Psoas muscle (tissue), 8 donors: ENCODE results near the gene CACNA1D. TPM values are rescaled to one million over a fixed set of nuclear protein-coding genes. Genes with fewer than 3 reads are reported as not detected.

ENCODE experiments used
- ATAC-seq, 4 donors: fragments of 200-7000 bp; cut with Tn5 transposase; one replicate each; pipeline ENCODE4 v1.9.1; 2020; ENCODE audit warnings: moderate library complexity in 3 of 4, mild to moderate bottlenecking in 2 of 4
- DNase-seq, 2 donors: peaks; one replicate each; pipeline ENCODE4 v3.0.0-alpha.2; 2020
- H3K27ac ChIP-seq: fragments of 200-600 bp; one replicate; pipeline ENCODE4 v1.8.0; 2022
- H3K27me3 ChIP-seq, 3 donors: fragments of 200-600 bp in 1 of 3; one replicate each; pipeline versions ENCODE4 v1.6.1 to v1.8.0; 2013 to 2022; ENCODE audit warnings: low read length in 2 of 3, mild to moderate bottlenecking in 2 of 3, moderate library complexity in 1 of 3; ENCODE audit not compliant: insufficient read depth in 3 of 3
- H3K36me3 ChIP-seq, 2 donors: fragments of 200-600 bp in 1 of 2; one replicate each; pipeline versions ENCODE4 v1.6.1 to v1.8.0; 2013 to 2022; ENCODE audit warnings: low read depth in 1 of 2, mild to moderate bottlenecking in 1 of 2, moderate library complexity in 1 of 2; ENCODE audit not compliant: insufficient read depth in 1 of 2
- H3K4me1 ChIP-seq: fragments of 200-600 bp; one replicate; pipeline ENCODE4 v1.8.0; 2022
- H3K4me3 ChIP-seq: fragments of 200-600 bp; one replicate; pipeline ENCODE4 v1.8.0; 2022; ENCODE audit warnings: mild to moderate bottlenecking
- H3K9me3 ChIP-seq: fragments of 200-600 bp; one replicate; pipeline ENCODE4 v1.8.0; 2022
- CTCF ChIP-seq: fragments of 200-600 bp; IDR thresholded peaks from one replicate; pipeline ENCODE4 v1.8.0; 2022; ENCODE audit warnings: antibody characterized with exemption
- WGBS, 3 donors: extraction: QIAGEN DNeasy Blood & Tissue Kit; methylation state at CpG; one replicate each; pipeline versions ENCODE4 v1.1.6 to v1.1.7; 2013; 5-methylcytosine and 5-hydroxymethylcytosine counted together
- intact Hi-C, 2 donors: fragments of 100-400 bp; cut with DNase I; formaldehyde crosslinking; loops; one replicate each; pipeline versions ENCODE4 v1.11.0 to v1.14.2; 2022
- polyA plus RNA-seq, 3 donors: library from polyadenylated mRNA; stranded (reverse); fragments of 200-250 nt; gene quantifications; one replicate each; pipeline ENCODE4 v1.2.3, GENCODE V29; 2013
- total RNA-seq, 4 donors: library from RNA; stranded (reverse); fragmentation: NEBNext Ultra II Directional in 2 of 4; extraction: Animal tissue kit (Norgen Biotek cat#: 25700) in 2 of 4; gene quantifications; one replicate each; pipeline versions ENCODE4 v1.2.1 to v1.2.4, GENCODE V29; 2021 to 2023
- donor health status: healthy with polysubstance abuse.
- donor health status: DM: no; HTN: no; CAD: no; lungs with moderate emphysema.
- donor health status: Bipolar disorder and iron deficiency.
- donor health status: healthy.
- donor health status: DM: yes; HTN: yes; CAD: no.
- donor health status: DM: no; HTN: no; CAD: no.
- donor health status: DM: no; HTN: no; CAD: no.
- donor health status: DM: yes; HTN: yes; CAD: no.

Gene CACNA1D
- total and polyA plus RNA-seq, 7 donors: 0.05 to 0.82 (median 0.28) TPM; not detected in 2

- 51 to 64% (median 59%) methylated on average over 4 of the region's 4 CpGs for WGBS, 3 donors
- no peak for ATAC-seq
These were observed 102.9 kb downstream of the CACNA1D start for GRCh38 chr3:53597136-53597915.

GRCh38 chr3:53599771-53600170 lies 105.4 kb downstream of the CACNA1D start:
- ATAC-seq: no peak
- no peak for DNase-seq
- Histone ChIP-seq H3K36me3 (no peaks in the 10 kb centered on the region), H3K9me3 (no peaks in the 10 kb centered on the region), H3K27me3 (peaks cover 0 to 5% (median 5%) of the 10 kb centered on the region in 3 donors), H3K4me1 (no peaks in the 10 kb centered on the region), H3K4me3 (no peak overlapping the region), H3K27ac (no peak overlapping the region)
- 46 to 95% (median 82%) methylated on average over 2 of the region's 2 CpGs for WGBS, 3 donors
- intact Hi-C loops: loop anchor here in 1 of 2 donors (1.0 kb wide), 1 partner anchor 26 kb away; no protein-coding TSS in a partner anchor
- TF ChIP-seq CTCF: no peak

More at GRCh38 chr3:53597136-53597915, 102.9 kb downstream of the CACNA1D start:
- no peak for DNase-seq
- peaks cover 0 to 5% (median 0%) of the 10 kb centered on the region in 3 donors for H3K27me3 ChIP-seq
- intact Hi-C loops: no loop called here
- no peaks in the 10 kb centered on the region for H3K36me3 ChIP-seq
- TF ChIP-seq CTCF: no peak
- H3K27ac ChIP-seq: no peak overlapping the region
- H3K4me3 ChIP-seq: no peak overlapping the region
- no peaks in the 10 kb centered on the region for H3K4me1 ChIP-seq
- no peaks in the 10 kb centered on the region for H3K9me3 ChIP-seq

DNA sequence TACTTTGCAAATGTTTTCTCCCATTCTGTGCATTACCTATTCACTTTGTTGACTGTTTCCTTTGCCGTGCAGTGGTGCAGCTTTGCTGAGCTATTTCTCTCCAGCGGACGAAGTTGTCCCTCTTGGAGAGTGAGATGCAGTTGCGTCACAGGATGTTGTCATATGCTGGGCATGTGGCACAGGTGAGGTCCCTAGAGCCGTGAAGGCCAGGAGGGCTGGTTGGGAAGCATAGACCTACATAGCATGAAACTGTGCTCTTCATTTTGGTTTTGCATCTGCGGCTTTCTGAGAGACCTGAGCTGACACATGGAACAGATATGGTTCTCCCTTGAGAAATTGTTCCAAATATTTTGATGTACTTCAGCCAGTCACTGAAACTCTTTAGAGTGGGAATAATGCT lies 108.5 kb downstream of the CACNA1D start:
- no peak for TF ChIP-seq CTCF
- Histone ChIP-seq H3K9me3 (peaks cover 2% of the 10 kb centered on the region), H3K27me3 (peaks cover 0 to 5% (median 2%) of the 10 kb centered on the region in 3 donors), H3K36me3 (no peaks in the 10 kb centered on the region), H3K4me1 (no peaks in the 10 kb centered on the region), H3K4me3 (no peak overlapping the region), H3K27ac (no peak overlapping the region)
- 76 to 83% (median 80%) methylated on average over 6 of the region's 6 CpGs for WGBS, 3 donors
- intact Hi-C loops: no loop called here
- ATAC-seq (no peak), DNase-seq (no peak)

- Histone ChIP-seq H3K27me3 (peaks cover 0 to 5% (median 2%) of the 10 kb centered on the region in 3 donors), H3K4me3 (no peak overlapping the region), H3K4me1 (no peaks in the 10 kb centered on the region), H3K9me3 (peaks cover 6% of the 10 kb centered on the region), H3K27ac (no peak overlapping the region), H3K36me3 (no peaks in the 10 kb centered on the region)
- ATAC-seq: no peak
- no peak for TF ChIP-seq CTCF
- intact Hi-C loops: no loop called here
- DNase-seq: no peak
These were observed 109.8 kb downstream of the CACNA1D start for GRCh38 chr3:53604232-53604631.
